Endothelial cell of umbilical vein (primary cell): ENCODE data around the gene ZNF586. TPM values are rescaled to one million over a fixed set of nuclear protein-coding genes. Genes with fewer than 3 reads are reported as not detected.
A peak's percentile ranks its signal among the peaks of the same experiment; 100 is the strongest.

Source experiments
- BruUV-seq: library from RNA; stranded (reverse); fragments of 400-500 nt; replicated peaks from 2 replicates; lab custom pipeline; 2021; lab: Mats Ljungman, UMichigan
- CTCF ChIA-PET: fragments of 300-600, 350-600 bp; sonication (Branson Sonifier 250); formaldehyde crosslinking; loops from one replicate; lab custom pipeline; 2021; ENCODE audit warnings: antibody characterized with exemption, inconsistent platforms; lab: Charles Lee
- POLR2A ChIA-PET: fragments of 300-600, 350-600 bp; sonication (Branson Sonifier 250); formaldehyde crosslinking; loops from one replicate; lab custom pipeline; 2021; ENCODE audit warnings: antibody characterized with exemption, inconsistent platforms; lab: Charles Lee
- DNase-seq: peaks from one replicate; pipeline ENCODE4 v3.0.0-alpha.2; 2011; ENCODE audit warnings: low read depth, low spot score
- FAIRE-seq: peaks from 2 replicates; lab custom pipeline; 2011; peaks lifted over from hg19 to GRCh38; lab: Jason Lieb, UNC
- H2AFZ ChIP-seq: 2 replicates; pipeline ENCODE4 v1.6.0; 2012; ENCODE audit warnings: low read depth, low read length, control low read depth, inconsistent platforms
- H3K27ac ChIP-seq: 2 replicates; pipeline ENCODE4 v1.5.1; 2011; ENCODE audit warnings: low read depth, mild to moderate bottlenecking, control low read depth, low read length, moderate library complexity; ENCODE audit not compliant: insufficient read depth
- H3K27me3 ChIP-seq, 2 experiments: 2 replicates each; pipeline versions ENCODE4 v1.6.0 to v1.6.1; 2011; ENCODE audit warnings: low read length in 2 of 2, mixed read lengths in 1 of 2; ENCODE audit not compliant: control insufficient read depth in 2 of 2, insufficient read depth in 2 of 2
- H3K36me3 ChIP-seq, 2 experiments: 2 replicates in 1 of 2; 3 replicates in 1 of 2; pipeline ENCODE4 v1.5.1; 2011; ENCODE audit warnings: low read length in 2 of 2, mild to moderate bottlenecking in 1 of 2, moderate library complexity in 1 of 2; ENCODE audit not compliant: control insufficient read depth in 2 of 2, insufficient read depth in 2 of 2; ENCODE audit errors: extremely low read depth in 1 of 2
- H3K4me1 ChIP-seq: 3 replicates; pipeline ENCODE4 v1.5.1; 2011; ENCODE audit warnings: mild to moderate bottlenecking, low read length; ENCODE audit not compliant: control insufficient read depth, insufficient read depth; ENCODE audit errors: extremely low read depth
- H3K4me2 ChIP-seq: 2 replicates; pipeline ENCODE4 v1.6.1; 2011; ENCODE audit warnings: low read length, control low read depth, mixed read lengths; ENCODE audit not compliant: insufficient read depth
- H3K4me3 ChIP-seq, 3 experiments: fragments of 200-600 bp in 1 of 3; sonication (generic), shearing (Covaris generic) in 1 of 3; replicated peaks in 1 of 3; 2 replicates each; pipeline ENCODE4 v1.5.1; 2011 to 2016; ENCODE audit warnings: control low read depth in 3 of 3, low read length in 3 of 3, mild to moderate bottlenecking in 2 of 3, inconsistent platforms in 1 of 3, low read depth in 1 of 3, moderate library complexity in 1 of 3; ENCODE audit not compliant: insufficient read depth in 1 of 3
- H3K79me2 ChIP-seq: 2 replicates; pipeline ENCODE4 v1.6.0; 2012; ENCODE audit warnings: low read length, inconsistent platforms; ENCODE audit not compliant: control insufficient read depth, insufficient read depth
- H3K9ac ChIP-seq: replicated peaks from 2 replicates; pipeline ENCODE3; 2011; ENCODE audit warnings: low read length, control low read depth; ENCODE audit not compliant: insufficient read depth; ENCODE audit errors: extremely low read depth
- H3K9me1 ChIP-seq: replicated peaks from 3 replicates; pipeline ENCODE4 v1.6.0; 2011; ENCODE audit warnings: mild to moderate bottlenecking, low read length; ENCODE audit not compliant: control insufficient read depth, insufficient read depth; ENCODE audit errors: extremely low read depth
- H3K9me3 ChIP-seq: replicated peaks from 2 replicates; pipeline ENCODE4 v1.5.1; 2012; ENCODE audit warnings: low read length, inconsistent platforms; ENCODE audit not compliant: control insufficient read depth, insufficient read depth
- H4K20me1 ChIP-seq: replicated peaks from 2 replicates; pipeline ENCODE3; 2011; ENCODE audit warnings: mild to moderate bottlenecking, low read length; ENCODE audit not compliant: control insufficient read depth, insufficient read depth; ENCODE audit errors: extremely low read depth
- CTCF ChIP-seq, 2 donors: IDR thresholded peaks; 1 replicate in 1 of 2; 2 replicates in 1 of 2; pipeline ENCODE4 v1.5.1; 2011; ENCODE audit warnings: low read length in 2 of 2, mild to moderate bottlenecking in 2 of 2, moderate library complexity in 2 of 2, control low read depth in 1 of 2, inconsistent platforms in 1 of 2, low read depth in 1 of 2; ENCODE audit not compliant: insufficient read depth in 1 of 2; ENCODE audit errors: extremely low read depth in 1 of 2
- EZH2 ChIP-seq: IDR thresholded peaks from 2 replicates; pipeline ENCODE4 v1.6.1; 2012; ENCODE audit warnings: borderline replicate concordance, low read depth, mild to moderate bottlenecking, moderate library complexity, low read length, inconsistent platforms; ENCODE audit not compliant: severe bottlenecking
- FOS ChIP-seq: IDR thresholded peaks from 2 replicates; pipeline ENCODE4 v1.6.1; 2011; ENCODE audit warnings: mild to moderate bottlenecking, low read length, moderate library complexity, borderline replicate concordance; ENCODE audit not compliant: insufficient read depth
- GATA2 ChIP-seq: IDR thresholded peaks from 2 replicates; pipeline ENCODE4 v1.7.0; 2011; ENCODE audit warnings: low read depth, mild to moderate bottlenecking, moderate library complexity, mixed read lengths, low read length; ENCODE audit not compliant: insufficient read length, insufficient read depth
- JUN ChIP-seq: IDR thresholded peaks from 2 replicates; pipeline ENCODE4 v1.6.1; 2011; ENCODE audit warnings: borderline replicate concordance, low read depth; ENCODE audit not compliant: insufficient read length, insufficient read depth
- MAX ChIP-seq: IDR thresholded peaks from 2 replicates; pipeline ENCODE4 v1.6.1; 2011; ENCODE audit not compliant: insufficient read depth, insufficient read length
- MYC ChIP-seq: IDR thresholded peaks from one replicate; pipeline ENCODE4 v1.6.1; 2011; ENCODE audit warnings: mild to moderate bottlenecking, low read depth, low read length
- POLR2A ChIP-seq: IDR thresholded peaks from 2 replicates; pipeline ENCODE4 v1.6.1; 2012; ENCODE audit warnings: low read depth, mild to moderate bottlenecking, control low read depth, low read length
- POLR2AphosphoS5 ChIP-seq: IDR thresholded peaks from 2 replicates; pipeline ENCODE4 v1.6.1; 2012; ENCODE audit warnings: low read depth, mild to moderate bottlenecking, control low read depth, low read length, moderate library complexity; ENCODE audit not compliant: insufficient read depth
- dilution Hi-C: fragments of 300-500 bp; cut with MboI; formaldehyde crosslinking; loops from one replicate; pipeline ENCODE4 v1.15.0; 2019; ENCODE audit warnings: low sequenced_read_pairs; ENCODE audit not compliant: extremely low pct_ligation_motif_present
- intact Hi-C: fragments of 100-400 bp; cut with micrococcal nuclease; formaldehyde crosslinking; loops from one replicate; pipeline ENCODE4 v1.10.0; 2022
- polyA plus RNA-seq, 4 experiments: library from polyadenylated mRNA; depleted of rRNA in 3 of 4; stranded (reverse) in 3 of 4; unstranded in 1 of 4; fragments of >200 nt; gene quantifications; 2 replicates each; pipeline versions ENCODE4 v1.2.1 to v1.2.3, GENCODE V29; 2011 to 2012; ENCODE audit warnings: missing spikeins in 1 of 4
- total RNA-seq: library from RNA; stranded (reverse); gene quantifications from 2 replicates; pipeline ENCODE4 v1.2.3, GENCODE V29; 2021

Gene ZNF586
- total and polyA plus RNA-seq, 2 donors (not counting 3 experiments of a cell fraction or from before 2014, with no cell fraction given) = 6.0 to 14.7 TPM

DNA sequence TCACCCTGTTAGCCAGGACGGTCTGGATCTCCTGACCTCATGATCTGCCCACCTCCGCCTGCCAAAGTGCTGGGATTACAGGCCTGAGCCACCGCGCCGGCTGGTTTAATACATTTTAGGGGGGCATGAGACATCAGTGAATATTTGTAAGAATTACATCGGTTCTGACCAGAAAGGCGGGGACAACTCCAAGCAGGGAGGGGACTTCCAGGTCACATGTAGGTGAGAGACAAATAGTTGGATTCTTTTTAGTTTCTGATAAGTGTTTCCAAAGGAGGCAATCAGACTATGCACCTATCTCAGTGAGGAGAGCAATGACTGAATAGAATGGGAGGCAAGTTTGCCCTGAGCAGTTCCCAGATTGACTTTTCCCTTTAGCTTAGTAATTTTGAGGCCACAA is 48.9 kb downstream of the ZNF586 start:
- BruUV-seq = no TSS peak
- CTCF ChIA-PET = interaction anchor here (1.2 to 1.6 kb wide), 2 partner anchors 32 to 34 kb away, joined by 3 to 4 read pairs; no protein-coding TSS in a partner anchor
- Histone ChIP-seq H4K20me1 (no peaks in the 10 kb centered on the region), H3K27ac (no peak overlapping the region), H3K79me2 (peaks cover 41% of the 10 kb centered on the region), H3K9ac (no peak overlapping the region), H3K4me1 (peaks cover 5% of the 10 kb centered on the region), H3K9me1 (no peaks in the 10 kb centered on the region), H3K4me2 (no peak overlapping the region), H3K4me3 (no peak overlapping the region), H2AFZ (no peak overlapping the region), H3K36me3 (no peaks in the 10 kb centered on the region), H3K27me3 (no peaks in the 10 kb centered on the region), H3K9me3 (no peaks in the 10 kb centered on the region)
- FAIRE-seq = no peak
- intact Hi-C loops = no loop called here
- no peak for DNase-seq
- dilution Hi-C loops = no loop called here
- POLR2A ChIA-PET = no interaction called here
- no peak for TF ChIP-seq MAX
- TF ChIP-seq EZH2 = no peak

- Histone ChIP-seq H3K4me3 (peak overlapping the region; percentile 82 to 92 (median 83)), H2AFZ (peak overlapping the region; percentile 86), H3K36me3 (no peaks in the 10 kb centered on the region), H3K79me2 (peaks cover 50% of the 10 kb centered on the region), H3K9me3 (no peaks in the 10 kb centered on the region), H3K9me1 (no peaks in the 10 kb centered on the region), H3K27ac (peak overlapping the region; percentile 34), H3K4me2 (peak overlapping the region; percentile 63), H3K4me1 (peaks cover 2% of the 10 kb centered on the region), H3K27me3 (no peaks in the 10 kb centered on the region), H3K9ac (peak overlapping the region; percentile 76), H4K20me1 (no peaks in the 10 kb centered on the region)
- peak; percentile 90 for DNase-seq
- POLR2A ChIA-PET = interaction anchor here (0.6 kb wide), 1 partner anchor 45 kb away, joined by 3 read pairs; no protein-coding TSS in a partner anchor
- intact Hi-C loops (no loop called here), dilution Hi-C loops (no loop called here)
- FAIRE-seq = peak; percentile 81
- TSS peak; percentile 69 for BruUV-seq
- CTCF ChIA-PET = interaction anchor here (0.7 to 1.6 kb wide), 5 partner anchors 11 to 50 kb away, joined by 3 to 4 read pairs (median 3); partner anchors contain the start of gene ZNF586
- TF ChIP-seq MAX (no peak), FOS (no peak), EZH2 (no peak), POLR2A (peak; percentile 53), GATA2 (no peak), POLR2AphosphoS5 (peak; percentile 30), JUN (no peak), MYC (peak; percentile 72), CTCF (IDR thresholded peaks at IDR 0.05; ENCODE audit: extremely low read depth in 1 of 2, insufficient read depth in 1 of 2, low read depth in 1 of 2, low read length in 2 of 2) (no peak)
These were observed 50.1 kb downstream of the ZNF586 start for GRCh38 chr19:57819475-57820148.
